Measurements from ENCODE around the gene STAT1. TPM values are rescaled to one million over a fixed set of nuclear protein-coding genes. Genes with fewer than 3 reads are reported as not detected.

Gene STAT1
- total RNA-seq: 57.9 and 60.8 TPM in 2 replicates

DNA sequence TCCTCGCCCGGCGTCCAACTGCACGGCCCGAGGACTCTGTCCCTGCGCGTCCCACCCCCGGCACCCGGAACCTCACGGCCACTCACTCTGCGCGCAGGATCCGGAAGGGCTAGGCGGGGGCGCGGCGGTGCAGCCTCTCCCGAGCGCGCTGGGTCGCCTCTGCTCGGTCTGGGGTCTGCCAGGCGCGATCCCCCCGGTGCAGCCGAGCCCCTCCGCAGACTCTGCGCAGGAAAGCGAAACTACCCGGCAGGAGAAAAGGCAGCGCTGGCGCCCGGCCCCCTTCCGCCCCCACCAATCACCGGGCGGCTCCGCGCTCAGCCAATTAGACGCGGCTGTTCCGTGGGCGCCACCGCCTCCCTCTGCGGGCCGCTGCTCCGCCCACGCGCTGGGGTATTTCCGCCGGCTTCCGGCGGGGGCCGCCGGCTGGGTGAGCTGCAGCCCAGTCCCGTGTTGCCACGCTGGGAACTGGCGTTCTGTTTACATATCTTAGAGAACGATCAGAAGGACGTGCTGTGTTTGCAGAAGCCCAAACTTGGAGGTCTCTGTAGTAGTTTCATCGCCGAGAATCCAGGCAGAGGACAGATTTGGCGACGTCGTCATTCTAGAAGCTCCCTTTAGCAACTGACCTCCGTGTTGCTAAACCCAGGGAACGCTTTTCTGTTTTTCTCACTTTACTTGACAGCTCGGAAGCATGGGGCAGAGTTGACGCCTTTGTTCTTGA is at the start of gene STAT1:
TSS of gene STAT1 (minus strand) at position 240 of the 721 bp plus-strand sequence. CDS start 4,168 bp downstream, outside the sequence.

Other genes starting within 250 kb of the STAT1 start
- gene GLS, start 133.3 kb downstream of the STAT1 start, total RNA-seq: 51.0 and 52.2 TPM in 2 replicates
- gene STAT4, start 136.8 kb upstream of the STAT1 start, total RNA-seq: 0.53 TPM in 1 of 2 replicates, not detected in the other
- 43.4 and 45.0 TPM in 2 replicates for gene MYO1B, start 231.2 kb upstream of the STAT1 start, total RNA-seq